ENCODE measurements around the gene PPP2CA. TPM values are rescaled to one million over a fixed set of nuclear protein-coding genes. Genes with fewer than 3 reads are reported as not detected.

Gene PPP2CA
- total RNA-seq, 4 donors from 2014 or later, result 30.4 to 198 (median 147) TPM

GRCh38 chr5:134203630-134204029, 22.2 kb downstream of the PPP2CA start:
- TF ChIP-seq POLR2AphosphoS5 (IDR thresholded peaks at IDR 0.05) (no peak), EP300 (IDR thresholded peaks at IDR 0.05; ENCODE audit: low read depth) (no peak), CTCF (IDR thresholded peaks at IDR 0.05) (no peak), POLR2A (IDR thresholded peaks at IDR 0.05) (no peak)
- intact Hi-C loops (cut with DNase I; ENCODE audit: low total_unique reads) (no loop called here), in situ Hi-C loops (cut with MboI; ENCODE audit: low pct_ligation_motif_present in 1 of 4, low pct_unique_long_range_greater_than_20kb in 1 of 4, low sequenced_read_pairs in 3 of 4) (no loop called here)
- DNase-seq, result no peak
- Histone ChIP-seq H3K36me3 (peaks cover 0 to 34% (median 17%) of the 10 kb centered on the region in 4 donors), H3K4me1 (peaks cover 0 to under 1% (median under 1%) of the 10 kb centered on the region in 4 donors), H3K27ac (no peak overlapping the region), H3K27me3 (no peaks in the 10 kb centered on the region), H3K4me3 (no peak overlapping the region), H3K9me3 (no peaks in the 10 kb centered on the region)
- 100% methylated on average over 1 to 3 of the region's 3 CpGs for WGBS, 2 donors (ENCODE audit: low coverage in 1 of 2)

GRCh38 chr5:134195666-134196065, 30.2 kb downstream of the PPP2CA start:
- Histone ChIP-seq H3K9me3 (no peaks in the 10 kb centered on the region), H3K4me3 (no peak overlapping the region), H3K27ac (no peak overlapping the region), H3K27me3 (no peaks in the 10 kb centered on the region), H3K36me3 (peaks cover 0 to 51% (median 21%) of the 10 kb centered on the region in 4 donors), H3K4me1 (no peaks in the 10 kb centered on the region)
- in situ Hi-C loops (cut with MboI; ENCODE audit: low pct_ligation_motif_present in 1 of 4, low pct_unique_long_range_greater_than_20kb in 1 of 4, low sequenced_read_pairs in 3 of 4) (loop anchor here in 2 of 4 donors (25.0 kb wide), 2 partner anchors 367 to 392 kb away; no protein-coding TSS in a partner anchor), intact Hi-C loops (cut with DNase I; ENCODE audit: low total_unique reads) (no loop called here)
- TF ChIP-seq POLR2AphosphoS5 (IDR thresholded peaks at IDR 0.05) (no peak), CTCF (IDR thresholded peaks at IDR 0.05) (no peak), POLR2A (IDR thresholded peaks at IDR 0.05) (no peak), EP300 (IDR thresholded peaks at IDR 0.05; ENCODE audit: low read depth) (no peak)
- 68 to 72% methylated on average over 5 of the region's 5 CpGs for WGBS, 2 donors (ENCODE audit: low coverage in 1 of 2)
- no peak for DNase-seq

GRCh38 chr5:134189031-134189430, 36.8 kb downstream of the PPP2CA start:
- 73 to 90% methylated on average over 3 of the region's 3 CpGs for WGBS, 2 donors (ENCODE audit: low coverage in 1 of 2)
- no peak overlapping the region for H3K27ac ChIP-seq
- in situ Hi-C loops (cut with MboI; ENCODE audit: low pct_ligation_motif_present in 1 of 4, low pct_unique_long_range_greater_than_20kb in 1 of 4, low sequenced_read_pairs in 3 of 4), result loop anchor here (5.0 to 25.0 kb wide), 5 partner anchors 96 to 398 kb away; no protein-coding TSS in a partner anchor
- intact Hi-C loops (cut with DNase I; ENCODE audit: low total_unique reads), result no loop called here
- no peaks in the 10 kb centered on the region for H3K27me3 ChIP-seq
- TF ChIP-seq CTCF (IDR thresholded peaks at IDR 0.05) (no peak), POLR2A (IDR thresholded peaks at IDR 0.05) (no peak), EP300 (IDR thresholded peaks at IDR 0.05; ENCODE audit: low read depth) (no peak), POLR2AphosphoS5 (IDR thresholded peaks at IDR 0.05) (no peak)
- no peak overlapping the region for H3K4me3 ChIP-seq
- DNase-seq, result no peak
- no peaks in the 10 kb centered on the region for H3K4me1 ChIP-seq
- H3K36me3 ChIP-seq, result no peaks in the 10 kb centered on the region
- no peaks in the 10 kb centered on the region for H3K9me3 ChIP-seq

GRCh38 chr5:134188092-134188491, 37.8 kb downstream of the PPP2CA start:
- in situ Hi-C loops (cut with MboI; ENCODE audit: low pct_ligation_motif_present in 1 of 4, low pct_unique_long_range_greater_than_20kb in 1 of 4, low sequenced_read_pairs in 3 of 4), result loop anchor here (5.0 to 25.0 kb wide), 5 partner anchors 97 to 399 kb away; no protein-coding TSS in a partner anchor

More at GRCh38 chr5:134188092-134188491, 37.8 kb downstream of the PPP2CA start:
- Histone ChIP-seq H3K27ac (no peak overlapping the region), H3K4me1 (no peaks in the 10 kb centered on the region), H3K27me3 (no peaks in the 10 kb centered on the region), H3K4me3 (no peak overlapping the region), H3K36me3 (no peaks in the 10 kb centered on the region), H3K9me3 (no peaks in the 10 kb centered on the region)
- no peak for DNase-seq
- no peak for TF ChIP-seq POLR2A (IDR thresholded peaks at IDR 0.05)
- no peak for TF ChIP-seq EP300 (IDR thresholded peaks at IDR 0.05; ENCODE audit: low read depth)
- no peak for TF ChIP-seq CTCF (IDR thresholded peaks at IDR 0.05)
- TF ChIP-seq POLR2AphosphoS5 (IDR thresholded peaks at IDR 0.05), result no peak
- WGBS, 2 donors (ENCODE audit: low coverage in 1 of 2), result 88% methylated on average over 1 of the region's 1 CpG
- intact Hi-C loops (cut with DNase I; ENCODE audit: low total_unique reads), result no loop called here
